IMR-90 (cell line): Measurements from ENCODE around the gene COL13A1. TPM values are rescaled to one million over a fixed set of nuclear protein-coding genes. Genes with fewer than 3 reads are reported as not detected.
A peak's percentile ranks its signal among the peaks of the same experiment; 100 is the strongest.

Source experiments
- ATAC-seq: fragments of 200-7000 bp; cut with Tn5 transposase; 2 replicates; pipeline ENCODE4 v1.9.1; 2020; ENCODE audit warnings: low read depth, mild to moderate bottlenecking, moderate library complexity
- BruUV-seq: library from RNA; stranded (reverse); fragments of 400-500 nt; replicated peaks from 2 replicates; lab custom pipeline; 2021; lab: Mats Ljungman, UMichigan
- CTCF ChIA-PET: fragments of 300-600 bp; formaldehyde crosslinking; extraction: SDS; loops from one replicate; lab custom pipeline; 2021; ENCODE audit warnings: antibody characterized with exemption; lab: Yijun Ruan, JAX
- POLR2A ChIA-PET: fragments of 300-600 bp; sonication (Branson Sonifier 250); formaldehyde crosslinking; loops from one replicate; lab custom pipeline; 2022; ENCODE audit warnings: antibody characterized with exemption; ENCODE audit not compliant: unreplicated experiment; lab: Charles Lee
- DNase-seq: peaks from one replicate; pipeline ENCODE4 v3.0.0; 2013
- H2AFZ ChIP-seq: replicated peaks from 2 replicates; pipeline ENCODE3; 2013; ENCODE audit warnings: low read length, mild to moderate bottlenecking; ENCODE audit not compliant: poor library complexity
- H2AK5ac ChIP-seq: 2 replicates; pipeline ENCODE4 v1.6.1; 2013; ENCODE audit warnings: low read depth, low read length, inconsistent platforms
- H2AK9ac ChIP-seq: replicated peaks from 2 replicates; pipeline ENCODE3; 2013; ENCODE audit warnings: mild to moderate bottlenecking, low read depth, low read length, moderate library complexity; ENCODE audit not compliant: poor library complexity
- H2BK120ac ChIP-seq: 2 replicates; pipeline ENCODE4 v1.6.1; 2013; ENCODE audit warnings: low read depth, low read length, inconsistent platforms
- H2BK15ac ChIP-seq: 3 replicates; pipeline ENCODE4 v1.6.1; 2013; ENCODE audit warnings: low read depth, low read length, inconsistent platforms
- H2BK20ac ChIP-seq: 2 replicates; pipeline ENCODE4 v1.6.1; 2013; ENCODE audit warnings: low read depth, mild to moderate bottlenecking, inconsistent platforms, low read length, moderate library complexity
- H2BK5ac ChIP-seq: 2 replicates; pipeline ENCODE4 v1.6.1; 2013; ENCODE audit warnings: mild to moderate bottlenecking, low read depth, low read length, inconsistent platforms; ENCODE audit not compliant: poor library complexity, severe bottlenecking
- H3K14ac ChIP-seq: replicated peaks from 2 replicates; pipeline ENCODE4 v1.6.1; 2013; ENCODE audit warnings: low read depth, low read length, inconsistent platforms
- H3K18ac ChIP-seq: 2 replicates; pipeline ENCODE4 v1.6.1; 2013; ENCODE audit warnings: low read depth, low read length, control low read depth
- H3K23ac ChIP-seq: 2 replicates; pipeline ENCODE4 v1.6.1; 2013; ENCODE audit warnings: low read depth, low read length, inconsistent platforms
- H3K27ac ChIP-seq: 2 replicates; pipeline ENCODE4 v1.5.1; 2013; ENCODE audit warnings: mild to moderate bottlenecking, control low read depth, low read length; ENCODE audit not compliant: insufficient read depth
- H3K27me3 ChIP-seq: 2 replicates; pipeline ENCODE4 v1.6.1; 2013; ENCODE audit warnings: low read length; ENCODE audit not compliant: control insufficient read depth, insufficient read depth
- H3K36me3 ChIP-seq: 2 replicates; pipeline ENCODE4 v1.6.1; 2013; ENCODE audit warnings: low read length, mixed read lengths; ENCODE audit not compliant: control insufficient read depth, insufficient read depth
- H3K4ac ChIP-seq: 2 replicates; pipeline ENCODE4 v1.6.1; 2013; ENCODE audit warnings: low read depth, low read length, inconsistent platforms
- H3K4me1 ChIP-seq: 2 replicates; pipeline ENCODE4 v1.6.1; 2013; ENCODE audit warnings: low read length, mixed read lengths; ENCODE audit not compliant: control insufficient read depth, insufficient read depth
- H3K4me2 ChIP-seq: 2 replicates; pipeline ENCODE4 v1.6.1; 2013; ENCODE audit warnings: low read depth, mild to moderate bottlenecking, control low read depth, low read length, moderate library complexity
- H3K4me3 ChIP-seq: 2 replicates; pipeline ENCODE4 v1.5.1; 2013; ENCODE audit warnings: low read depth, mild to moderate bottlenecking, control low read depth, low read length, moderate library complexity; ENCODE audit not compliant: insufficient read depth
- H3K56ac ChIP-seq: 2 replicates; pipeline ENCODE4 v1.6.1; 2013; ENCODE audit warnings: low read length, inconsistent platforms; ENCODE audit not compliant: insufficient read depth; ENCODE audit errors: extremely low read depth
- H3K79me1 ChIP-seq, 2 experiments: 2 replicates each; pipeline ENCODE4 v1.6.1; 2013; ENCODE audit warnings: low read length in 2 of 2, inconsistent platforms in 1 of 2, low read depth in 1 of 2
- H3K9ac ChIP-seq: 2 replicates; pipeline ENCODE4 v1.6.1; 2013; ENCODE audit warnings: low read depth, low read length, control low read depth
- H3K9me1 ChIP-seq: 2 replicates; pipeline ENCODE4 v1.6.1; 2013; ENCODE audit warnings: low read length, inconsistent platforms; ENCODE audit not compliant: insufficient read depth
- H3K9me3 ChIP-seq: 2 replicates; pipeline ENCODE4 v1.6.1; 2013; ENCODE audit warnings: low read length; ENCODE audit not compliant: control insufficient read depth, insufficient read depth
- H4K20me1 ChIP-seq: 2 replicates; pipeline ENCODE4 v1.6.1; 2013; ENCODE audit warnings: low read length, inconsistent platforms; ENCODE audit not compliant: insufficient read depth
- H4K5ac ChIP-seq: 2 replicates; pipeline ENCODE4 v1.6.1; 2013; ENCODE audit warnings: mild to moderate bottlenecking, low read depth, low read length, control low read depth
- H4K8ac ChIP-seq, 2 experiments: 2 replicates each; pipeline ENCODE4 v1.6.1; 2013; ENCODE audit warnings: low read depth in 2 of 2, low read length in 2 of 2, control low read depth in 1 of 2, inconsistent platforms in 1 of 2
- H4K91ac ChIP-seq: 2 replicates; pipeline ENCODE4 v1.6.1; 2013; ENCODE audit warnings: low read depth, low read length, inconsistent platforms; ENCODE audit not compliant: insufficient read depth
- BHLHE40 ChIP-seq: fragments of 150-350 bp; IDR thresholded peaks from 2 replicates; pipeline ENCODE4 v1.6.1; 2016; ENCODE audit warnings: mild to moderate bottlenecking, low read depth, low read length
- CEBPB ChIP-seq: IDR thresholded peaks from 2 replicates; pipeline ENCODE4 v1.6.1; 2012; ENCODE audit warnings: low read depth, low read length, improper control_type of control experiment
- CHD1 ChIP-seq: IDR thresholded peaks from 2 replicates; pipeline ENCODE4 v1.6.1; 2012; ENCODE audit warnings: low read depth, low read length, improper control_type of control experiment
- FOS ChIP-seq: fragments of 150-350 bp; IDR thresholded peaks from 2 replicates; pipeline ENCODE4 v1.6.1; 2016; ENCODE audit warnings: low read depth, low read length
- MAFK ChIP-seq: IDR thresholded peaks from 2 replicates; pipeline ENCODE4 v1.6.1; 2012; ENCODE audit warnings: low read depth, low read length, improper control_type of control experiment
- MAZ ChIP-seq: IDR thresholded peaks from 2 replicates; pipeline ENCODE4 v1.6.1; 2012; ENCODE audit warnings: low read depth, mild to moderate bottlenecking, low read length, improper control_type of control experiment, moderate library complexity, borderline replicate concordance
- MXI1 ChIP-seq: IDR thresholded peaks from 2 replicates; pipeline ENCODE4 v1.6.1; 2012; ENCODE audit warnings: low read depth, mild to moderate bottlenecking, low read length, moderate library complexity, borderline replicate concordance
- NFE2L2 ChIP-seq: fragments of 150-350 bp; IDR thresholded peaks from 2 replicates; pipeline ENCODE4 v1.6.1; 2016; ENCODE audit warnings: low read depth, mild to moderate bottlenecking, low read length
- POLR2A ChIP-seq: IDR thresholded peaks from 2 replicates; pipeline ENCODE4 v1.6.1; 2012; ENCODE audit warnings: mild to moderate bottlenecking, low read depth, low read length
- RAD21 ChIP-seq: IDR thresholded peaks from 2 replicates; pipeline ENCODE4 v1.6.1; 2012; ENCODE audit warnings: low read length, improper control_type of control experiment
- RCOR1 ChIP-seq: IDR thresholded peaks from 2 replicates; pipeline ENCODE4 v1.6.1; 2012; ENCODE audit warnings: mild to moderate bottlenecking, low read length, improper control_type of control experiment; ENCODE audit not compliant: insufficient replicate concordance
- RFX5 ChIP-seq: IDR thresholded peaks from 2 replicates; pipeline ENCODE4 v1.8.0; 2012; ENCODE audit warnings: low read depth, mild to moderate bottlenecking, low read length, moderate library complexity
- SMC3 ChIP-seq: fragments of 150-350 bp; IDR thresholded peaks from 2 replicates; pipeline ENCODE4 v1.6.1; 2016; ENCODE audit warnings: low read depth, mild to moderate bottlenecking, antibody characterized with exemption, low read length, moderate library complexity
- WGBS, 2 experiments: methylation state at CpG; one replicate each; pipeline versions ENCODE4 v1.1.5 to v1.1.7; 2013; ENCODE audit warnings: missing lambda C conversion rate in 2 of 2; ENCODE audit not compliant: insufficient read length in 1 of 2; ENCODE audit errors: extremely low coverage in 2 of 2; 5-methylcytosine and 5-hydroxymethylcytosine counted together
- dilution Hi-C: fragments of 300-500 bp; cut with HindIII; formaldehyde crosslinking; loops from one replicate; pipeline ENCODE4 v1.14.3; 2018; ENCODE audit warnings: low sequenced_read_pairs; ENCODE audit not compliant: unreplicated experiment
- in situ Hi-C: fragments of 300-500 bp; cut with MboI; formaldehyde crosslinking; loops from 3 replicates; pipeline ENCODE4 v1.14.3; 2019; ENCODE audit warnings: low sequenced_read_pairs, inconsistent platforms, mixed read lengths
- intact Hi-C: fragments of 100-400 bp; cut with micrococcal nuclease; formaldehyde crosslinking; loops from 2 replicates; pipeline ENCODE4 v1.10.0; 2022
- polyA plus RNA-seq, 3 experiments: library from polyadenylated mRNA; depleted of rRNA; stranded (reverse); fragments of >200 nt; gene quantifications; 2 replicates each; pipeline ENCODE4 v1.2.3, GENCODE V29; 2012; ENCODE audit warnings: low replicate concordance in 1 of 3
- total RNA-seq: library from RNA; depleted of rRNA; stranded (reverse); fragments of >200 nt; gene quantifications from 2 replicates; pipeline ENCODE4 v1.2.3, GENCODE V29; 2012
- TF ChIP-seq, protein P1 (sequence below): fragments of 150-350 bp; IDR thresholded peaks from 2 replicates; pipeline ENCODE4 v1.6.1; 2016; ENCODE audit warnings: low read depth, mild to moderate bottlenecking, low read length, moderate library complexity, borderline replicate concordance
- TF ChIP-seq, protein P2 (sequence below): conservative IDR thresholded peaks from 2 replicates; pipeline ENCODE4 v1.5.1; 2012; ENCODE audit warnings: mild to moderate bottlenecking, low read depth, low read length, improper control_type of control experiment
- TF ChIP-seq, protein P3 (sequence below): fragments of 150-350 bp; IDR thresholded peaks from 2 replicates; pipeline ENCODE4 v1.6.1; 2017; ENCODE audit warnings: mild to moderate bottlenecking, antibody characterized with exemption, low read length, low read depth

COL13A1 gene
- total and polyA plus RNA-seq, 2 of the 4 experiments (the other 2 are of a cell fraction), result 12.2 to 31.3 TPM

DNA sequence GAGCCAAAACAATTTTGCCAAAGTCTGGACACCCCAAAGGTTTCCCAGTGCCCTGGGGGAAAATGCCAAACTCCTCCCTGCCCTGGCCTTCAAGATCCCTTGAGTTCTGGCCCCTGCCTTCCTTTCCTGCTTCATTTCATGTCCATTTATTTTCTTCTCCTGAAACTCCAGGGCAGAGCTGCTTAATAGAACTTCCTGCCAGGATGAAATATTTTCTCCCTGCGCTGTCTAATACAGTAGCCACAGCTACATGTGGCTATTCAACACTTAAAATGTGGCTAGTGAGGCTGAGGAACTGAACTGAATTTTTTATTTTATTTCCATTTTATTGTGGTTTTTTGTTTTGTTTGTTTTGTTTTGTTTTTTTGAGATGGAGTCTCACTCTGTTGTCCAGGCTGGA is 49.6 kb downstream of the COL13A1 start:
- Histone ChIP-seq H3K4me2 (no peak overlapping the region), H3K4ac (no peak overlapping the region), H3K27ac (no peak overlapping the region), H2BK20ac (no peak overlapping the region), H3K9me1 (peaks cover 15% of the 10 kb centered on the region), H3K23ac (no peak overlapping the region), H3K9me3 (no peaks in the 10 kb centered on the region), H3K4me3 (no peak overlapping the region), H3K56ac (no peak overlapping the region), H3K79me1 (peaks cover 12 to 61% of the 10 kb centered on the region in 2 experiments), H2BK5ac (no peak overlapping the region), H2AFZ (no peak overlapping the region), H2BK15ac (no peak overlapping the region), H4K91ac (no peak overlapping the region), H4K20me1 (no peaks in the 10 kb centered on the region), H2AK9ac (peak overlapping the region; percentile 11), H2BK120ac (no peak overlapping the region), H3K4me1 (peaks cover 13% of the 10 kb centered on the region), H3K36me3 (no peaks in the 10 kb centered on the region), H3K18ac (no peak overlapping the region), H3K14ac (no peak overlapping the region), H4K5ac (no peak overlapping the region), H2AK5ac (no peak overlapping the region), H4K8ac (no peak overlapping the region), H3K9ac (no peak overlapping the region), H3K27me3 (no peaks in the 10 kb centered on the region)
- DNase-seq (no peak), ATAC-seq (no peak)
- CTCF ChIA-PET, result interaction anchor here (1.2 kb wide), 1 partner anchor 9 kb away, joined by 3 read pairs; no protein-coding TSS in a partner anchor
- POLR2A ChIA-PET, result no interaction called here
- in situ Hi-C loops (no loop called here), intact Hi-C loops (no loop called here), dilution Hi-C loops (no loop called here)
- BruUV-seq, result no TSS peak
- TF ChIP-seq MAZ (no peak), RAD21 (no peak), BHLHE40 (no peak), POLR2A (no peak), NFE2L2 (no peak), FOS (no peak), MAFK (no peak), RCOR1 (no peak), RFX5 (no peak), CHD1 (no peak), CEBPB (no peak), MXI1 (no peak), SMC3 (no peak)
- TF ChIP-seq, protein P1, sequence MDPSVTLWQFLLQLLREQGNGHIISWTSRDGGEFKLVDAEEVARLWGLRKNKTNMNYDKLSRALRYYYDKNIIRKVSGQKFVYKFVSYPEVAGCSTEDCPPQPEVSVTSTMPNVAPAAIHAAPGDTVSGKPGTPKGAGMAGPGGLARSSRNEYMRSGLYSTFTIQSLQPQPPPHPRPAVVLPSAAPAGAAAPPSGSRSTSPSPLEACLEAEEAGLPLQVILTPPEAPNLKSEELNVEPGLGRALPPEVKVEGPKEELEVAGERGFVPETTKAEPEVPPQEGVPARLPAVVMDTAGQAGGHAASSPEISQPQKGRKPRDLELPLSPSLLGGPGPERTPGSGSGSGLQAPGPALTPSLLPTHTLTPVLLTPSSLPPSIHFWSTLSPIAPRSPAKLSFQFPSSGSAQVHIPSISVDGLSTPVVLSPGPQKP, result no peak
- TF ChIP-seq, protein P2, sequence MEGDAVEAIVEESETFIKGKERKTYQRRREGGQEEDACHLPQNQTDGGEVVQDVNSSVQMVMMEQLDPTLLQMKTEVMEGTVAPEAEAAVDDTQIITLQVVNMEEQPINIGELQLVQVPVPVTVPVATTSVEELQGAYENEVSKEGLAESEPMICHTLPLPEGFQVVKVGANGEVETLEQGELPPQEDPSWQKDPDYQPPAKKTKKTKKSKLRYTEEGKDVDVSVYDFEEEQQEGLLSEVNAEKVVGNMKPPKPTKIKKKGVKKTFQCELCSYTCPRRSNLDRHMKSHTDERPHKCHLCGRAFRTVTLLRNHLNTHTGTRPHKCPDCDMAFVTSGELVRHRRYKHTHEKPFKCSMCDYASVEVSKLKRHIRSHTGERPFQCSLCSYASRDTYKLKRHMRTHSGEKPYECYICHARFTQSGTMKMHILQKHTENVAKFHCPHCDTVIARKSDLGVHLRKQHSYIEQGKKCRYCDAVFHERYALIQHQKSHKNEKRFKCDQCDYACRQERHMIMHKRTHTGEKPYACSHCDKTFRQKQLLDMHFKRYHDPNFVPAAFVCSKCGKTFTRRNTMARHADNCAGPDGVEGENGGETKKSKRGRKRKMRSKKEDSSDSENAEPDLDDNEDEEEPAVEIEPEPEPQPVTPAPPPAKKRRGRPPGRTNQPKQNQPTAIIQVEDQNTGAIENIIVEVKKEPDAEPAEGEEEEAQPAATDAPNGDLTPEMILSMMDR, result no peak
- TF ChIP-seq, protein P3, sequence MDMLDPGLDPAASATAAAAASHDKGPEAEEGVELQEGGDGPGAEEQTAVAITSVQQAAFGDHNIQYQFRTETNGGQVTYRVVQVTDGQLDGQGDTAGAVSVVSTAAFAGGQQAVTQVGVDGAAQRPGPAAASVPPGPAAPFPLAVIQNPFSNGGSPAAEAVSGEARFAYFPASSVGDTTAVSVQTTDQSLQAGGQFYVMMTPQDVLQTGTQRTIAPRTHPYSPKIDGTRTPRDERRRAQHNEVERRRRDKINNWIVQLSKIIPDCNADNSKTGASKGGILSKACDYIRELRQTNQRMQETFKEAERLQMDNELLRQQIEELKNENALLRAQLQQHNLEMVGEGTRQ, result no peak
- WGBS, 2 experiments, result no CpG with 5 or more reads among the region's 1 CpG
